Measurements from ENCODE around the gene WBP11. TPM values are rescaled to one million over a fixed set of nuclear protein-coding genes. Genes with fewer than 3 reads are reported as not detected.
"Not testable (repeated sequence)": the region's sequence is repeated elsewhere in the genome, so short reads cannot be mapped to it uniquely, and the experiment has no call there.

The WBP11 gene
- total and polyA plus RNA-seq, 9 donors, result 12.7 to 67.4 (median 56.9) TPM

GRCh38 chr12:14736441-14736840 is 66.8 kb downstream of the WBP11 start:
- not testable (repeated sequence) for H3K27me3 ChIP-seq (ENCODE audit: control insufficient read depth, insufficient read depth, low read length); DNase-seq; H3K36me3 ChIP-seq (ENCODE audit: control insufficient read depth, insufficient read depth, low read length); H3K4me1 ChIP-seq (ENCODE audit: control insufficient read depth, insufficient read depth, low read length); H3K27ac ChIP-seq (ENCODE audit: low read length); H3K4me3 ChIP-seq (ENCODE audit: low read length); H3K9me3 ChIP-seq (replicated peaks; ENCODE audit: control insufficient read depth, low read depth, low read length)
- 100% methylated on average over 2 of the region's 16 CpGs for WGBS (ENCODE audit: insufficient coverage)

Other genes starting within 250 kb of the WBP11 start
- gene PLBD1, start 235.6 kb downstream of the WBP11 start, total RNA-seq, result 23.2 TPM
- 10 to 100 TPM; 16.0 to 27.2 (median 24.1) TPM for gene PLBD1, start 235.6 kb downstream of the WBP11 start, polyA plus RNA-seq (ENCODE audit: insufficient read depth in 1 of 8, insufficient read length in 8 of 8, low replicate concordance in 1 of 8)
- gene GUCY2C, start 106.9 kb downstream of the WBP11 start, total RNA-seq, result not detected
- gene GUCY2C, start 106.9 kb downstream of the WBP11 start, polyA plus RNA-seq (ENCODE audit: insufficient read depth in 1 of 8, insufficient read length in 8 of 8, low replicate concordance in 1 of 8), result 1 to 10 TPM in 2 of 8 donors, under 1 TPM in 6; 0.11 to 6.7 (median 0.22) TPM
- 1.4 TPM for gene C12orf60, start 192 bp upstream of the WBP11 start, total RNA-seq
- gene C12orf60, start 192 bp upstream of the WBP11 start, polyA plus RNA-seq (ENCODE audit: insufficient read depth in 1 of 8, insufficient read length in 8 of 8, low replicate concordance in 1 of 8), result 1 to 10 TPM in 7 of 8 donors, under 1 TPM in 1; 0.85 to 1.6 (median 1.3) TPM
- 0.40 TPM for gene SMCO3, start 10.7 kb upstream of the WBP11 start, total RNA-seq
- gene SMCO3, start 10.7 kb upstream of the WBP11 start, polyA plus RNA-seq (ENCODE audit: insufficient read depth in 1 of 8, insufficient read length in 8 of 8, low replicate concordance in 1 of 8), result under 1 TPM in 7 of 8 donors, not detected in 1; 0.07 to 0.57 (median 0.21) TPM
- 0.09 TPM for gene ART4, start 40.0 kb upstream of the WBP11 start, total RNA-seq
- under 1 TPM; 0.05 to 0.51 (median 0.13) TPM for gene ART4, start 40.0 kb upstream of the WBP11 start, polyA plus RNA-seq (ENCODE audit: insufficient read depth in 1 of 8, insufficient read length in 8 of 8, low replicate concordance in 1 of 8)
- gene MGP, start 82.4 kb upstream of the WBP11 start, total RNA-seq, result 500 TPM
- gene MGP, start 82.4 kb upstream of the WBP11 start, polyA plus RNA-seq (ENCODE audit: insufficient read depth in 1 of 8, insufficient read length in 8 of 8, low replicate concordance in 1 of 8), result 100 to 1,000 TPM; 148 to 388 (median 243) TPM
- 0.13 TPM for gene ERP27, start 135.1 kb upstream of the WBP11 start, total RNA-seq
- 1 to 10 TPM in 1 of 8 donors, under 1 TPM in 7; 0.09 to 1.2 (median 0.50) TPM for gene ERP27, start 135.1 kb upstream of the WBP11 start, polyA plus RNA-seq (ENCODE audit: insufficient read depth in 1 of 8, insufficient read length in 8 of 8, low replicate concordance in 1 of 8)
- gene ARHGDIB, start 158.1 kb upstream of the WBP11 start, total RNA-seq, result 37.9 TPM
- gene ARHGDIB, start 158.1 kb upstream of the WBP11 start, polyA plus RNA-seq (ENCODE audit: insufficient read depth in 1 of 8, insufficient read length in 8 of 8, low replicate concordance in 1 of 8), result 10 to 100 TPM; 37.8 to 47.6 (median 42.1) TPM
- gene PDE6H, start 169.6 kb upstream of the WBP11 start, total RNA-seq, result not detected
- not detected for gene PDE6H, start 169.6 kb upstream of the WBP11 start, polyA plus RNA-seq (ENCODE audit: insufficient read depth in 1 of 8, insufficient read length in 8 of 8, low replicate concordance in 1 of 8)